HG02852 (cell line): ENCODE results near the gene ACSS1.
A peak's percentile ranks its signal among the peaks of the same experiment; 100 is the strongest.

ENCODE experiments used
- ATAC-seq: cut with Tn5 transposase; IDR thresholded peaks from one replicate; pipeline ENCODE4 v1.9.1; 2021; ENCODE audit warnings: mild to moderate bottlenecking, moderate library complexity; ENCODE audit not compliant: unreplicated experiment

Gene ACSS1

GRCh38 chr20:25061103-25061799 is 3.3 kb upstream of the ACSS1 start:
- no peak for ATAC-seq

- no peak for ATAC-seq
Measured at GRCh38 chr20:25059866-25060465, 2.0 kb upstream of the ACSS1 start.

- ATAC-seq: no peak
Measured at GRCh38 chr20:25058847-25059810, 1.2 kb upstream of the ACSS1 start.

- ATAC-seq: peak; percentile 34
Measured at GRCh38 chr20:25057234-25058050, 497 bp downstream of the ACSS1 start.

GRCh38 chr20:25056690-25057233 is 1.2 kb downstream of the ACSS1 start:
- peak; percentile 29 for ATAC-seq

- ATAC-seq: no peak
Measured at GRCh38 chr20:25055711-25056495, 2.0 kb downstream of the ACSS1 start.

- no peak for ATAC-seq
Measured at GRCh38 chr20:25054995-25055629, 2.8 kb downstream of the ACSS1 start.

- no peak for ATAC-seq
Measured at GRCh38 chr20:25054096-25054820, 3.7 kb downstream of the ACSS1 start.

- no peak for ATAC-seq
Measured at GRCh38 chr20:25053255-25054031, 4.5 kb downstream of the ACSS1 start.

- no peak for ATAC-seq
Measured at GRCh38 chr20:25052255-25053194, 5.4 kb downstream of the ACSS1 start.

GRCh38 chr20:25051386-25052155 is 6.4 kb downstream of the ACSS1 start:
- ATAC-seq: no peak

GRCh38 chr20:25050501-25051350 is 7.2 kb downstream of the ACSS1 start:
- ATAC-seq: no peak

GRCh38 chr20:25050082-25050481 is 7.9 kb downstream of the ACSS1 start:
- no peak for ATAC-seq

- ATAC-seq: no peak
Measured at GRCh38 chr20:25049261-25050060, 8.5 kb downstream of the ACSS1 start.
